Measurements from ENCODE around the gene NR5A2. TPM values are rescaled to one million over a fixed set of nuclear protein-coding genes. Genes with fewer than 3 reads are reported as not detected.

The NR5A2 gene
- total RNA-seq, 1 experiment from 2014 or later = 4.7 TPM

DNA sequence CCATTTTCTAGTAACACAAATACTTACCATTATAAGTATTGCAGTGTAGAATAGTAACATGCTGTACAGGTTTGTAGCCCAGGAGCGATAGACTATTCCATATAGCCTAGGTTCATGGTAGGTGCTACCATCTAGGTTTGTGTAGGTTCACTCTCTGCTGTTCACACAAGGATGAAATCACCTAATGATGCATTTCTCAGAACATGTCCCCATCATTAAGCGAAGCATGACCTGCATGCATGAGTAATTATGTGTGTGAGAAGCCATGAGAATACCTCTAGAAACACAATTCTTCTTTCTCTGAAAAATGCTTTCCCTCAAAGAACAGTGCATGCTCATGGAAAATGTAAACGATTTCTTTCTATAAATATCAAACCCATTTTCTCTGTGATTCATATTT lies 69.3 kb downstream of the NR5A2 start:
- H2AFZ ChIP-seq (ENCODE audit: low read length) = no peak overlapping the region
- H3K4me1 ChIP-seq (ENCODE audit: insufficient read depth, low read length) = no peaks in the 10 kb centered on the region
- no peak overlapping the region for H3K4ac ChIP-seq (ENCODE audit: low read depth, low read length)
- no peak overlapping the region for H2BK120ac ChIP-seq (ENCODE audit: low read depth, low read length, poor library complexity, severe bottlenecking)
- H4K5ac ChIP-seq (ENCODE audit: insufficient read length, low read depth, low read length) = no peak overlapping the region
- no peaks in the 10 kb centered on the region for H3K9me3 ChIP-seq (ENCODE audit: control insufficient read depth, low read depth, low read length)
- no peaks in the 10 kb centered on the region for H3K27me3 Mint-ChIP-seq (ENCODE audit: low read depth)
- H3K4me1 Mint-ChIP-seq = no peaks in the 10 kb centered on the region
- no peaks in the 10 kb centered on the region for H3K79me1 ChIP-seq (ENCODE audit: insufficient read depth, low read depth, low read length, poor library complexity, severe bottlenecking)
- no peak overlapping the region for H3T11ph ChIP-seq (ENCODE audit: low read length)
- H4K20me1 ChIP-seq (ENCODE audit: control insufficient read depth, insufficient read depth, insufficient read length) = no peaks in the 10 kb centered on the region
- H2BK20ac ChIP-seq (ENCODE audit: low read depth, low read length, poor library complexity, severe bottlenecking) = no peak overlapping the region
- no CpG with 5 or more reads among the region's 3 CpGs for WGBS (ENCODE audit: extremely low coverage, insufficient read length, low lambda C conversion rate)
- no peak overlapping the region for H2AK5ac ChIP-seq (ENCODE audit: insufficient read length, low read length)
- TF ChIP-seq, protein P1, sequence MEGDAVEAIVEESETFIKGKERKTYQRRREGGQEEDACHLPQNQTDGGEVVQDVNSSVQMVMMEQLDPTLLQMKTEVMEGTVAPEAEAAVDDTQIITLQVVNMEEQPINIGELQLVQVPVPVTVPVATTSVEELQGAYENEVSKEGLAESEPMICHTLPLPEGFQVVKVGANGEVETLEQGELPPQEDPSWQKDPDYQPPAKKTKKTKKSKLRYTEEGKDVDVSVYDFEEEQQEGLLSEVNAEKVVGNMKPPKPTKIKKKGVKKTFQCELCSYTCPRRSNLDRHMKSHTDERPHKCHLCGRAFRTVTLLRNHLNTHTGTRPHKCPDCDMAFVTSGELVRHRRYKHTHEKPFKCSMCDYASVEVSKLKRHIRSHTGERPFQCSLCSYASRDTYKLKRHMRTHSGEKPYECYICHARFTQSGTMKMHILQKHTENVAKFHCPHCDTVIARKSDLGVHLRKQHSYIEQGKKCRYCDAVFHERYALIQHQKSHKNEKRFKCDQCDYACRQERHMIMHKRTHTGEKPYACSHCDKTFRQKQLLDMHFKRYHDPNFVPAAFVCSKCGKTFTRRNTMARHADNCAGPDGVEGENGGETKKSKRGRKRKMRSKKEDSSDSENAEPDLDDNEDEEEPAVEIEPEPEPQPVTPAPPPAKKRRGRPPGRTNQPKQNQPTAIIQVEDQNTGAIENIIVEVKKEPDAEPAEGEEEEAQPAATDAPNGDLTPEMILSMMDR (conservative IDR thresholded peaks at IDR 0.05) = no peak
- no peak overlapping the region for H3K14ac ChIP-seq (ENCODE audit: insufficient read depth, low read length)
- H3K56ac ChIP-seq (ENCODE audit: insufficient read length, low read depth, low read length) = no peak overlapping the region
- H3K18ac ChIP-seq (ENCODE audit: insufficient read length, low read depth, low read length) = no peak overlapping the region
- H3K27ac ChIP-seq (ENCODE audit: insufficient read length, low read depth, low read length) = no peak overlapping the region
- no peaks in the 10 kb centered on the region for H3K27me3 ChIP-seq (ENCODE audit: insufficient read depth, low read length)
- no peak overlapping the region for H3K27ac Mint-ChIP-seq
- no peak overlapping the region for H2BK12ac ChIP-seq (ENCODE audit: insufficient read length, low read depth, low read length)
- H3K36me3 Mint-ChIP-seq (ENCODE audit: insufficient read depth in 1 of 3, low read depth in 3 of 3) = no peaks in the 10 kb centered on the region
- no peak overlapping the region for H2BK5ac ChIP-seq (ENCODE audit: insufficient read length, low read length)
- no peaks in the 10 kb centered on the region for H3K79me2 ChIP-seq (ENCODE audit: insufficient read depth, low read length)
- H3K23me2 ChIP-seq (ENCODE audit: insufficient read length, low read depth, low read length, poor library complexity, severe bottlenecking) = no peaks in the 10 kb centered on the region
- no peak overlapping the region for H3K4me3 Mint-ChIP-seq
- no peak overlapping the region for H4K91ac ChIP-seq (ENCODE audit: insufficient read length, low read depth, low read length)
- no peak overlapping the region for H3K23ac ChIP-seq (ENCODE audit: insufficient read length, low read depth, low read length)
- H2BK15ac ChIP-seq (ENCODE audit: low read depth, low read length) = no peak overlapping the region
- H3K9me3 Mint-ChIP-seq = no peaks in the 10 kb centered on the region
- H3K9ac ChIP-seq (ENCODE audit: extremely low read depth, insufficient read length, low read length) = no peak overlapping the region
- DNase-seq = no peak
- peak overlapping the region; percentile 60 for H4K8ac ChIP-seq (replicated peaks; ENCODE audit: insufficient read length, low read depth, low read length)
- H3K4me2 ChIP-seq (ENCODE audit: insufficient read depth, insufficient read length, low read length) = no peak overlapping the region

All from H9 (cell line).